MCF 10A (cell line): ENCODE data around the gene ZFYVE21. TPM values are rescaled to one million over a fixed set of nuclear protein-coding genes. Genes with fewer than 3 reads are reported as not detected.
"Not testable (repeated sequence)": the region's sequence is repeated elsewhere in the genome, so short reads cannot be mapped to it uniquely, and the experiment has no call there.

Experiments
- BruUV-seq: library from RNA; stranded (reverse); fragments of 400-500 nt; replicated peaks from 2 replicates; lab custom pipeline; 2021; lab: Mats Ljungman, UMichigan
- CTCF ChIA-PET: fragments of 300-600 bp; sonication (Branson Sonifier 250); formaldehyde crosslinking; extraction: SDS; loops from one replicate; lab custom pipeline; 2021; ENCODE audit warnings: antibody characterized with exemption, inconsistent platforms; lab: Yijun Ruan, JAX
- POLR2A ChIA-PET: fragments of 300-600, 350-650 bp; sonication (Branson Sonifier 250); formaldehyde crosslinking; extraction: SDS; loops from one replicate; lab custom pipeline; 2020; ENCODE audit warnings: antibody characterized with exemption, inconsistent platforms; lab: Yijun Ruan, JAX
- DNase-seq: peaks from one replicate; pipeline ENCODE4 v3.0.0-alpha.2; 2018; ENCODE audit not compliant: unreplicated experiment
- H3K27ac Mint-ChIP-seq: one replicate; pipeline ENCODE4 v1.8.0; 2022; ENCODE audit warnings: mild to moderate bottlenecking, low read depth, mixed read lengths; ENCODE audit not compliant: unreplicated experiment
- H3K27me3 Mint-ChIP-seq: one replicate; pipeline ENCODE4 v1.8.0; 2022; ENCODE audit warnings: mixed read lengths; ENCODE audit not compliant: insufficient read depth, unreplicated experiment
- H3K36me3 Mint-ChIP-seq: one replicate; pipeline ENCODE4 v1.8.0; 2022; ENCODE audit warnings: mild to moderate bottlenecking, moderate library complexity, mixed read lengths; ENCODE audit not compliant: insufficient read depth, unreplicated experiment
- H3K4me1 Mint-ChIP-seq: one replicate; pipeline ENCODE4 v1.8.0; 2022; ENCODE audit warnings: mixed read lengths; ENCODE audit not compliant: insufficient read depth, unreplicated experiment
- H3K4me3 Mint-ChIP-seq: one replicate; pipeline ENCODE4 v1.8.0; 2022; ENCODE audit warnings: mild to moderate bottlenecking, moderate library complexity, mixed read lengths; ENCODE audit not compliant: unreplicated experiment
- H3K9me3 Mint-ChIP-seq: one replicate; pipeline ENCODE4 v1.8.0; 2022; ENCODE audit warnings: mixed read lengths; ENCODE audit not compliant: unreplicated experiment
- intact Hi-C: fragments of 100-400 bp; cut with micrococcal nuclease; formaldehyde crosslinking; loops from 2 replicates; pipeline ENCODE4 v1.14.1; 2022
- total RNA-seq: library from RNA; stranded (reverse); gene quantifications from 2 replicates; pipeline ENCODE4 v1.2.3, GENCODE V29; 2022
- TF ChIP-seq, protein P1 (sequence below): fragments of 200-600 bp; IDR thresholded peaks from one replicate; pipeline ENCODE4 v1.8.0; 2022; ENCODE audit warnings: antibody characterized with exemption, mild to moderate bottlenecking; ENCODE audit not compliant: unreplicated experiment

Gene ZFYVE21
- total RNA-seq, 1 experiment from 2014 or later: 35.5 TPM

- no peak overlapping the region for H3K27ac Mint-ChIP-seq
- intact Hi-C loops: no loop called here
- no TSS peak for BruUV-seq
- H3K9me3 Mint-ChIP-seq: peaks cover 6% of the 10 kb centered on the region
- H3K4me3 Mint-ChIP-seq: no peak overlapping the region
- ChIA-PET POLR2A (interaction anchor here (0.6 kb wide), 1 partner anchor 101 kb away, joined by 4 read pairs; no protein-coding TSS in a partner anchor), CTCF (no interaction called here)
- H3K36me3 Mint-ChIP-seq: peaks cover 16% of the 10 kb centered on the region
- TF ChIP-seq, protein P1, sequence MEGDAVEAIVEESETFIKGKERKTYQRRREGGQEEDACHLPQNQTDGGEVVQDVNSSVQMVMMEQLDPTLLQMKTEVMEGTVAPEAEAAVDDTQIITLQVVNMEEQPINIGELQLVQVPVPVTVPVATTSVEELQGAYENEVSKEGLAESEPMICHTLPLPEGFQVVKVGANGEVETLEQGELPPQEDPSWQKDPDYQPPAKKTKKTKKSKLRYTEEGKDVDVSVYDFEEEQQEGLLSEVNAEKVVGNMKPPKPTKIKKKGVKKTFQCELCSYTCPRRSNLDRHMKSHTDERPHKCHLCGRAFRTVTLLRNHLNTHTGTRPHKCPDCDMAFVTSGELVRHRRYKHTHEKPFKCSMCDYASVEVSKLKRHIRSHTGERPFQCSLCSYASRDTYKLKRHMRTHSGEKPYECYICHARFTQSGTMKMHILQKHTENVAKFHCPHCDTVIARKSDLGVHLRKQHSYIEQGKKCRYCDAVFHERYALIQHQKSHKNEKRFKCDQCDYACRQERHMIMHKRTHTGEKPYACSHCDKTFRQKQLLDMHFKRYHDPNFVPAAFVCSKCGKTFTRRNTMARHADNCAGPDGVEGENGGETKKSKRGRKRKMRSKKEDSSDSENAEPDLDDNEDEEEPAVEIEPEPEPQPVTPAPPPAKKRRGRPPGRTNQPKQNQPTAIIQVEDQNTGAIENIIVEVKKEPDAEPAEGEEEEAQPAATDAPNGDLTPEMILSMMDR: no peak
- no peaks in the 10 kb centered on the region for H3K27me3 Mint-ChIP-seq
- no peak for DNase-seq
- H3K4me1 Mint-ChIP-seq: peaks cover 5% of the 10 kb centered on the region
These were observed 56.6 kb downstream of the ZFYVE21 start for GRCh38 chr14:103772078-103772712.

DNA sequence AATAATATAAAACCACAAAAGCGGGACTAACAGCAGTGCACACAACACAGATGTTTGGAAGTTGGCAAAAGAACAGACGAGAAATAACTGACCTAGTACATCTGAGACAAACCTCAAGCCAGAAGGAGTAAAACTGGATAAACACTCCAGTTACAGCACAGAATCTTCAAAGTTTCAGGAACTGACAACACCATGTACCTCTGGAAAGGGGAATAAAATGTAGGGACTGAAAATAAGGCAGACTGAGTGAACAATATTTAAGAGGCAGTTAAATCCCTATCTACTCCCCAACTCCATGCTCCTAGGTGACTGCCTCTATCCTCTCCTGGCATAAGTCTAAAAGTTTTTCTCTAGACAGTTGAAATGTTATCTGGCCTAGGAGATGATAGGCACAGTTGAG is 57.9 kb downstream of the ZFYVE21 start:
- no TSS peak for BruUV-seq
- CTCF ChIA-PET: no interaction called here
- no peak for DNase-seq
- Mint-ChIP-seq H3K4me3 (no peak overlapping the region), H3K4me1 (no peaks in the 10 kb centered on the region), H3K27me3 (no peaks in the 10 kb centered on the region), H3K9me3 (peaks cover 6% of the 10 kb centered on the region), H3K27ac (no peak overlapping the region), H3K36me3 (peaks cover 18% of the 10 kb centered on the region)
- TF ChIP-seq, protein P1: no peak
- intact Hi-C loops: no loop called here
- POLR2A ChIA-PET: no interaction called here

DNA sequence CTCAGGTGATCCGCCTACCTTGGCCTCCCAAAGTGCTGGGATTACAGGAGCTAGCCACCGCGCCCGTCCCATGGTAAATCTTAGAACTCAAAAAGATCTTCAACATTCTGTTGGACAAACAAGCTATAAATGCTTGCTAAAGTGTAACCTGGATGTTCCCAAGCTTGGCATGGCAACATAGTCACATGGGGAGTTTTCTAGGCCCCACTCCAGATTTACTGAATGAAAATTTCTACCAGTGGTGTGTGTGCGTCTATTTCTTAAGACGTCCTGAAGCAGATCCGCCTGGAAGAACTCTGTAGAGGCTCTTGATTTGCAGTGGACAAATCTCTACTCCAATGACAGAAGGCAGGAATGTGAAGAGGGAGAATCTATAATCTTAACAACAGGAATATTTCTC is 59.9 kb downstream of the ZFYVE21 start:
- H3K9me3 Mint-ChIP-seq: peaks cover 6% of the 10 kb centered on the region
- no peaks in the 10 kb centered on the region for H3K4me1 Mint-ChIP-seq
- intact Hi-C loops: no loop called here
- TF ChIP-seq, protein P1: no peak
- ChIA-PET CTCF (interaction anchor here (0.7 kb wide), 1 partner anchor 136 kb away, joined by 4 read pairs; no protein-coding TSS in a partner anchor), POLR2A (interaction anchor here (0.6 to 0.7 kb wide), 2 partner anchors 10 to 479 kb away, joined by 3 read pairs; no protein-coding TSS in a partner anchor)
- no peak overlapping the region for H3K27ac Mint-ChIP-seq
- no peak for DNase-seq
- H3K27me3 Mint-ChIP-seq: no peaks in the 10 kb centered on the region
- H3K36me3 Mint-ChIP-seq: peaks cover 32% of the 10 kb centered on the region
- H3K4me3 Mint-ChIP-seq: no peak overlapping the region
- no TSS peak for BruUV-seq

GRCh38 chr14:103776319-103776718 is 60.7 kb downstream of the ZFYVE21 start:
- intact Hi-C loops, H3K27me3 Mint-ChIP-seq, BruUV-seq, H3K27ac Mint-ChIP-seq, H3K9me3 Mint-ChIP-seq, H3K4me3 Mint-ChIP-seq, DNase-seq, H3K4me1 Mint-ChIP-seq: not testable (repeated sequence)
- peaks cover 36% of the 10 kb centered on the region for H3K36me3 Mint-ChIP-seq
- CTCF ChIA-PET: interaction anchor here (0.5 to 0.9 kb wide), 2 partner anchors 123 to 940 kb away, joined by 3 read pairs; no protein-coding TSS in a partner anchor
- POLR2A ChIA-PET: interaction anchor here (0.5 kb wide), 1 partner anchor 140 kb away, joined by 3 read pairs; no protein-coding TSS in a partner anchor
